ENCODE measurements around the gene BCL10. TPM values are rescaled to one million over a fixed set of nuclear protein-coding genes. Genes with fewer than 3 reads are reported as not detected.
A peak's percentile ranks its signal among the peaks of the same experiment; 100 is the strongest.

Gene BCL10
- total and polyA plus RNA-seq, 2 donors, result 14.9 to 17.6 TPM

- peak in 8 of 9 donors; percentile 19 to 74 (median 38) for DNase-seq (ENCODE audit: low read depth in 6 of 9, low spot score in 9 of 9)
- peaks cover 0 to 5% of the 10 kb centered on the region in 2 donors for H3K4me1 ChIP-seq (ENCODE audit: control insufficient read depth in 2 of 2, insufficient read depth in 2 of 2, low read length in 2 of 2)
- 27% methylated on average over 27 of the region's 27 CpGs for WGBS
- H3K4me3 ChIP-seq (ENCODE audit: low read length in 2 of 2), result no peak overlapping the region
- peaks cover 0 to 11% of the 10 kb centered on the region in 2 donors for H3K27me3 ChIP-seq (ENCODE audit: control insufficient read depth in 2 of 2, insufficient read depth in 1 of 2, low read length in 1 of 2)
- H3K9me3 ChIP-seq (ENCODE audit: control insufficient read depth in 2 of 2, insufficient read depth in 1 of 2, low read length in 1 of 2), result peaks cover 0 to 3% of the 10 kb centered on the region in 2 donors
- no peaks in the 10 kb centered on the region for H3K36me3 ChIP-seq (ENCODE audit: control insufficient read depth in 2 of 2, insufficient read depth in 2 of 2, low read length in 1 of 2)
- no peak overlapping the region for H3K27ac ChIP-seq (ENCODE audit: low read depth in 1 of 2, low read length in 1 of 2)
Observed at GRCh38 chr1:85307987-85308832, 31.8 kb upstream of the BCL10 start.

DNA sequence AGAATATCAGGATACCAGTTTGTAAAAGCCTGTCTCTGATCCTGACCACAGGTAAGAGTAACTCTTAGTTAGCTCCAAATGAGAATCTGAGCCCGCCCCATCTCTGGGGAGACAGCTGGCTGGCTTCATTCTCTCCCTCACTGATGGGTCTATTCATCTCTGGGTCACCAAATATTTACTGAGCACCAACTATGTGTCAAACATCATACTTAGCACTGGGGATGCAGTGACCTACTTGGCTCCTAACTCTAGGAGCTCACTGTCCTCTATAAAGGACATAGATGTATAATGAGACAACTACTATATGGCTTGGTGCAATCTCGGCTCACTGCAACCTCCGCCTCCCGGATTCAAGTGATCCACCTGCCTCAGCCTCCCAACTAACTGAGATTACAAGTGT lies 29.8 kb upstream of the BCL10 start:
- Histone ChIP-seq H3K36me3 (ENCODE audit: control insufficient read depth in 2 of 2, insufficient read depth in 2 of 2, low read length in 1 of 2) (no peaks in the 10 kb centered on the region), H3K9me3 (ENCODE audit: control insufficient read depth in 2 of 2, insufficient read depth in 1 of 2, low read length in 1 of 2) (peaks cover 0 to 3% of the 10 kb centered on the region in 2 donors), H3K4me1 (ENCODE audit: control insufficient read depth in 2 of 2, insufficient read depth in 2 of 2, low read length in 2 of 2) (peaks cover 0 to 5% of the 10 kb centered on the region in 2 donors), H3K4me3 (ENCODE audit: low read length in 2 of 2) (no peak overlapping the region), H3K27ac (ENCODE audit: low read depth in 1 of 2, low read length in 1 of 2) (no peak overlapping the region), H3K27me3 (ENCODE audit: control insufficient read depth in 2 of 2, insufficient read depth in 1 of 2, low read length in 1 of 2) (peaks cover 0 to 11% of the 10 kb centered on the region in 2 donors)
- WGBS, result 95% methylated on average over 4 of the region's 4 CpGs
- no peak for DNase-seq (ENCODE audit: low read depth in 6 of 9, low spot score in 9 of 9)

DNA sequence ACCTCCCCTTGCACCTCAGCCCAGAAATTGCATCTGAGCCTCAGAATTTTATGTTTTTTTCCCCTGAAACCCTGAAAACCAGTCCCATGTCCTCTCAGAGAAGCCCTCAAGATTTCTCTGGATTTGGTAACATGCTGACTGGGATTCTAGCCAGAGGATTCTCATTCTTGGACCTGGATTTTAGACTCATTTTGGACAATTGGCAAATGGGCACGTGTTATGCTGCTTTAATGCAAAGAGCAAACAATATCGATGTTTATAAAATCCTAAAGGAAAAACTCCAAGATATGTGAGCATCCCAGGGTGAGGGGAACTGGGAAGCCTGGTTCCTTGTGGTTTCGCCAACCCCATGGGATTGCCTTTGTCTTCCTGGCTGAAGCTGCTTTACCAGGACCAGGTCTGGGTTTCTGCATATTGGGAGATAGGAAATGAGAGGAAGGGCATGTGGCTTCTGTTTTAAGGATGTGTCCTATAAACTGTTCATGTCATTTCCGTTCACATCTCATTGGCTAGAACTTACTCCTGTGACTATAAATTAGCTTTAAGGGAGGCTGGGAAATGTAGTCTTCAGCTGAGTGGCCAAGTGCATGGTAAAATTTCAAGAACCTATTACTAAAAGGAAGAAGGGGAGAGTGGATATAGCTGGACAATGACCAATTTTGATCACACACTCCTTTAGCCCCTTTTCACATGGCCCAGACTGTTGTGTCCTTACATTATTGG lies 27.2 kb upstream of the BCL10 start:
- H3K27me3 ChIP-seq (ENCODE audit: control insufficient read depth in 2 of 2, insufficient read depth in 1 of 2, low read length in 1 of 2), result peaks cover 0 to 8% of the 10 kb centered on the region in 2 donors
- DNase-seq (ENCODE audit: low read depth in 6 of 9, low spot score in 9 of 9), result no peak
- H3K4me3 ChIP-seq (ENCODE audit: low read length in 2 of 2), result no peak overlapping the region
- 95% methylated on average over 4 of the region's 4 CpGs for WGBS
- no peak overlapping the region for H3K27ac ChIP-seq (ENCODE audit: low read depth in 1 of 2, low read length in 1 of 2)
- peaks cover 0 to 3% of the 10 kb centered on the region in 2 donors for H3K9me3 ChIP-seq (ENCODE audit: control insufficient read depth in 2 of 2, insufficient read depth in 1 of 2, low read length in 1 of 2)
- peaks cover 0 to 8% of the 10 kb centered on the region in 2 donors for H3K4me1 ChIP-seq (ENCODE audit: control insufficient read depth in 2 of 2, insufficient read depth in 2 of 2, low read length in 2 of 2)
- no peaks in the 10 kb centered on the region for H3K36me3 ChIP-seq (ENCODE audit: control insufficient read depth in 2 of 2, insufficient read depth in 2 of 2, low read length in 1 of 2)

GRCh38 chr1:85300140-85300539 lies 23.7 kb upstream of the BCL10 start:
- no peaks in the 10 kb centered on the region for H3K36me3 ChIP-seq (ENCODE audit: control insufficient read depth in 2 of 2, insufficient read depth in 2 of 2, low read length in 1 of 2)
- WGBS, result 97% methylated on average over 3 of the region's 3 CpGs
- no peak overlapping the region for H3K4me3 ChIP-seq (ENCODE audit: low read length in 2 of 2)
- no peaks in the 10 kb centered on the region for H3K27me3 ChIP-seq (ENCODE audit: control insufficient read depth in 2 of 2, insufficient read depth in 1 of 2, low read length in 1 of 2)
- no peak overlapping the region for H3K27ac ChIP-seq (ENCODE audit: low read depth in 1 of 2, low read length in 1 of 2)
- no peak for DNase-seq (ENCODE audit: low read depth in 6 of 9, low spot score in 9 of 9)
- H3K4me1 ChIP-seq (ENCODE audit: control insufficient read depth in 2 of 2, insufficient read depth in 2 of 2, low read length in 2 of 2), result peaks cover 0 to 13% of the 10 kb centered on the region in 2 donors
- H3K9me3 ChIP-seq (ENCODE audit: control insufficient read depth in 2 of 2, insufficient read depth in 1 of 2, low read length in 1 of 2), result no peaks in the 10 kb centered on the region

- no peak overlapping the region for H3K4me3 ChIP-seq (ENCODE audit: low read length in 2 of 2)
Observed at GRCh38 chr1:85297855-85298629, 21.6 kb upstream of the BCL10 start.

DNA sequence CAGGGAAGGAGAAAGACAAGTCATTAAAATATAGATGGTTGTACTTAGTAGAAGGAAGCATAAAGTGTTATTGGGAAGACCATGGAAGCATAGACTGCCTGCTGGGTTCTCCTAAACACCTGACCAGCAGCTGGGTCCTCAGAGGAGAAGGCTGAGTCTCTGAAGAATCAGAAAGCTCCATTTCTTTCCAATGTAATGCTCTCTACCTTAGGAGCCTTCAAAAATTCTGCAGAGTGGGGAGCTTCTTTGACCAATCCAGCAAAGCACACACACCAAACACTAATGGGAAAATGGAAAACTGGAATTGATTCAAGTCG lies 21.1 kb upstream of the BCL10 start:
- Histone ChIP-seq H3K9me3 (ENCODE audit: control insufficient read depth in 2 of 2, insufficient read depth in 1 of 2, low read length in 1 of 2) (no peaks in the 10 kb centered on the region), H3K27me3 (ENCODE audit: control insufficient read depth in 2 of 2, insufficient read depth in 1 of 2, low read length in 1 of 2) (no peaks in the 10 kb centered on the region), H3K27ac (ENCODE audit: low read depth in 1 of 2, low read length in 1 of 2) (no peak overlapping the region), H3K4me1 (ENCODE audit: control insufficient read depth in 2 of 2, insufficient read depth in 2 of 2, low read length in 2 of 2) (peaks cover 0 to 13% of the 10 kb centered on the region in 2 donors), H3K4me3 (ENCODE audit: low read length in 2 of 2) (no peak overlapping the region), H3K36me3 (ENCODE audit: control insufficient read depth in 2 of 2, insufficient read depth in 2 of 2, low read length in 1 of 2) (no peaks in the 10 kb centered on the region)
- 92% methylated on average over 1 of the region's 1 CpG for WGBS
- DNase-seq (ENCODE audit: low read depth in 6 of 9, low spot score in 9 of 9), result no peak

More at GRCh38 chr1:85297855-85298629, 21.6 kb upstream of the BCL10 start:
- peak in 2 of 9 donors; percentile 17 to 40 for DNase-seq (ENCODE audit: low read depth in 6 of 9, low spot score in 9 of 9)
- WGBS, result 78% methylated on average over 11 of the region's 11 CpGs
- no peaks in the 10 kb centered on the region for H3K36me3 ChIP-seq (ENCODE audit: control insufficient read depth in 2 of 2, insufficient read depth in 2 of 2, low read length in 1 of 2)
- no peaks in the 10 kb centered on the region for H3K27me3 ChIP-seq (ENCODE audit: control insufficient read depth in 2 of 2, insufficient read depth in 1 of 2, low read length in 1 of 2)
- peaks cover 0 to 13% of the 10 kb centered on the region in 2 donors for H3K4me1 ChIP-seq (ENCODE audit: control insufficient read depth in 2 of 2, insufficient read depth in 2 of 2, low read length in 2 of 2)
- peak overlapping the region in 1 of 2 donors; percentile 43 for H3K27ac ChIP-seq (ENCODE audit: low read depth in 1 of 2, low read length in 1 of 2)
- no peaks in the 10 kb centered on the region for H3K9me3 ChIP-seq (ENCODE audit: control insufficient read depth in 2 of 2, insufficient read depth in 1 of 2, low read length in 1 of 2)

- DNase-seq (ENCODE audit: low read depth in 6 of 9, low spot score in 9 of 9), result no peak
- H3K4me1 ChIP-seq (ENCODE audit: control insufficient read depth in 2 of 2, insufficient read depth in 2 of 2, low read length in 2 of 2), result peaks cover 0 to 13% of the 10 kb centered on the region in 2 donors
- WGBS, result 91% methylated on average over 1 of the region's 1 CpG
- H3K4me3 ChIP-seq (ENCODE audit: low read length in 2 of 2), result no peak overlapping the region
- no peaks in the 10 kb centered on the region for H3K36me3 ChIP-seq (ENCODE audit: control insufficient read depth in 2 of 2, insufficient read depth in 2 of 2, low read length in 1 of 2)
- H3K27ac ChIP-seq (ENCODE audit: low read depth in 1 of 2, low read length in 1 of 2), result no peak overlapping the region
- H3K27me3 ChIP-seq (ENCODE audit: control insufficient read depth in 2 of 2, insufficient read depth in 1 of 2, low read length in 1 of 2), result no peaks in the 10 kb centered on the region
- H3K9me3 ChIP-seq (ENCODE audit: control insufficient read depth in 2 of 2, insufficient read depth in 1 of 2, low read length in 1 of 2), result no peaks in the 10 kb centered on the region
Observed at GRCh38 chr1:85296980-85297379, 20.5 kb upstream of the BCL10 start.

DNA sequence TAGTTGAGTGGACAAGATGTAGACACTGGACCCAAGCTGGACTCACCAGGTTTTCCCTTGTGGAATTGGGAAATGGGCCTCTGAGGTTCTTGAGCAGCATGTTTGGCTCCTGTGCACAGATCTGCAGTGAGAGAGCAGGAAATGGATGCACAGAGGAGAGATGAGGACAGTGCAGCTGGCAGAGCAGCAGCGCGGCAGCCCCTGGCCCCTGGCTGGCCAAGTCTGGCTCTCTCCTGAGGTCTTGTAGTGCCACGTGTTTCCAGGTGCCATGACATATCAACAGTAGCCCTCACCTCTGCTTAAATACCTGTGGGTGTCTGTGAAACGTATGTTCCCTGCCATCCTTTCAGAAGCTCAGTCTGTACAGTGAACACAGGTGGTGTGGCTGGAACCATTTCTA lies 19.2 kb upstream of the BCL10 start:
- Histone ChIP-seq H3K27me3 (ENCODE audit: control insufficient read depth in 2 of 2, insufficient read depth in 1 of 2, low read length in 1 of 2) (no peaks in the 10 kb centered on the region), H3K36me3 (ENCODE audit: control insufficient read depth in 2 of 2, insufficient read depth in 2 of 2, low read length in 1 of 2) (no peaks in the 10 kb centered on the region), H3K4me1 (ENCODE audit: control insufficient read depth in 2 of 2, insufficient read depth in 2 of 2, low read length in 2 of 2) (peaks cover 0 to 13% of the 10 kb centered on the region in 2 donors), H3K4me3 (ENCODE audit: low read length in 2 of 2) (no peak overlapping the region), H3K9me3 (ENCODE audit: control insufficient read depth in 2 of 2, insufficient read depth in 1 of 2, low read length in 1 of 2) (no peaks in the 10 kb centered on the region), H3K27ac (ENCODE audit: low read depth in 1 of 2, low read length in 1 of 2) (no peak overlapping the region)
- 88% methylated on average over 4 of the region's 4 CpGs for WGBS
- no peak for DNase-seq (ENCODE audit: low read depth in 6 of 9, low spot score in 9 of 9)

All from thymus (tissue), 11 donors.